Measurements from ENCODE around the gene WDFY1.

The WDFY1 gene

DNA sequence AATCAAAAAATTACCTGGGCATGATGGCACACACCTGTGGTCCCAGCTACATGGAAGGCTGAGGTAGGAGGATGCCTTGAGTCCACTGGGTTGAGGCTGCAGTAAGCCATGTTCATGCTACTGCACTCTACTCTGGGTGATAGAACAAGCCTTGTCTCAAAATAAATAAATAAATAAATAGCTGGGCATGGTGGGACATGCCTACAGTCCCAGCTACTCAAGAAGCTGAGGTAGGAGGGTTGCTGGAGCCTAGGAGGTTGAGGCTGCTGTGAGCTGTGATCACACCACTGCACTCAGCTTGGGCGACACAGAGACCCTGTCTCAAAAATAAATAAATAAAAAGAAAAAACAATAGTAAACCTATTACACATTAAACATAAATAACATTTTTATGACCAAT, 110.7 kb downstream of the WDFY1 start:
- no peak overlapping the region for H3K4me2 ChIP-seq (ENCODE audit: insufficient read depth, low read length)
- peaks cover 8% of the 10 kb centered on the region; the same call in 1 of the 2 replicates for H3K4me1 ChIP-seq (ENCODE audit: insufficient read depth, low read length)
- TF ChIP-seq EZH2 (IDR thresholded peaks at IDR 0.05; ENCODE audit: borderline replicate concordance, low read depth, low read length, severe bottlenecking) = no peak
- TF ChIP-seq, protein P1, sequence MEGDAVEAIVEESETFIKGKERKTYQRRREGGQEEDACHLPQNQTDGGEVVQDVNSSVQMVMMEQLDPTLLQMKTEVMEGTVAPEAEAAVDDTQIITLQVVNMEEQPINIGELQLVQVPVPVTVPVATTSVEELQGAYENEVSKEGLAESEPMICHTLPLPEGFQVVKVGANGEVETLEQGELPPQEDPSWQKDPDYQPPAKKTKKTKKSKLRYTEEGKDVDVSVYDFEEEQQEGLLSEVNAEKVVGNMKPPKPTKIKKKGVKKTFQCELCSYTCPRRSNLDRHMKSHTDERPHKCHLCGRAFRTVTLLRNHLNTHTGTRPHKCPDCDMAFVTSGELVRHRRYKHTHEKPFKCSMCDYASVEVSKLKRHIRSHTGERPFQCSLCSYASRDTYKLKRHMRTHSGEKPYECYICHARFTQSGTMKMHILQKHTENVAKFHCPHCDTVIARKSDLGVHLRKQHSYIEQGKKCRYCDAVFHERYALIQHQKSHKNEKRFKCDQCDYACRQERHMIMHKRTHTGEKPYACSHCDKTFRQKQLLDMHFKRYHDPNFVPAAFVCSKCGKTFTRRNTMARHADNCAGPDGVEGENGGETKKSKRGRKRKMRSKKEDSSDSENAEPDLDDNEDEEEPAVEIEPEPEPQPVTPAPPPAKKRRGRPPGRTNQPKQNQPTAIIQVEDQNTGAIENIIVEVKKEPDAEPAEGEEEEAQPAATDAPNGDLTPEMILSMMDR (IDR thresholded peaks at IDR 0.05; ENCODE audit: borderline replicate concordance, extremely low read depth, low read length, poor library complexity, severe bottlenecking) = no peak
- no peak overlapping the region for H3K9ac ChIP-seq (ENCODE audit: low read depth, low read length)
- no peak for ATAC-seq (ENCODE audit: insufficient read depth, low read depth)
- no peak overlapping the region for H3K4me3 ChIP-seq (ENCODE audit: low read depth in 1 of 2, low read length in 2 of 2)
- H3K9me3 ChIP-seq (ENCODE audit: insufficient read depth, low read length, severe bottlenecking) = no peaks in the 10 kb centered on the region
- H2AFZ ChIP-seq (ENCODE audit: low read depth, low read length) = no peak overlapping the region
- H4K20me1 ChIP-seq (ENCODE audit: insufficient read depth, low read length) = no peaks in the 10 kb centered on the region
- H3K36me3 ChIP-seq (ENCODE audit: insufficient read depth, low read length) = no peaks in the 10 kb centered on the region
- H3K27ac ChIP-seq (ENCODE audit: low read length) = no peak overlapping the region
- no peak for DNase-seq
- H3K27me3 ChIP-seq (ENCODE audit: insufficient read depth, low read length, poor library complexity) = no peaks in the 10 kb centered on the region
- H3K79me2 ChIP-seq (ENCODE audit: insufficient read depth, low read length) = no peaks in the 10 kb centered on the region

DNA sequence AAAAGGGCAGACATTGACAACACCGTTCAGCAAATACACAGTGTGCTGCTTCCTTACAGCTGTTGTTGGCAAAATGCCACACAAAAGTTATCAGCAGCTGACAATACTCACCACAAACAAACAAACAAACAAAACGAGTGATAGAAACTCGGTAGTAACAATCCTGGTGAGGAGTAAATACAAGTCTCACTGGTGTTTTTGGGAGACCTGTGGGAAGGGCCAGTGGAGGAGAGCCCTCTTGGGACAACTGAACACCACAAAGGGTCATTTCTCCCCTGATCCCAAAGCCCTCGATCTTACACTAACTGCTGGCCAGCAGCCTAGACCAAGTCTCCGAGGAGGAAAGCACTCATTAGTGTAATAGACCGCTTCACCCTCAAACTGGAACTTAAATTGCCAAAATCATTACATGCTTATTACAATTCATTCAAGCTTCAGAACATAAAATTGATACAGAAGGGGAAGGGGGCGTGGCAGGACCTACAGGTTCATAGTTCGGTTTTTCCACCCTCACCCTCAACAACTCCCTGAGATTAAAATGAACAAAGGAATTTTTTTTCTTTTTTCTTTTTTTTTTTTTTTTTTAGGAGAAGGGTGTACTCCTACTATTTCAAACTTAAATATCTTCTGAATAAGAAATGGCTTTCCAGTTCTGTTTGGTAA, 112.8 kb downstream of the WDFY1 start:
- Histone ChIP-seq H3K27ac (ENCODE audit: low read length) (no peak overlapping the region), H3K4me1 (ENCODE audit: insufficient read depth, low read length) (peaks cover 8% of the 10 kb centered on the region; the same call in 1 of the 2 replicates), H3K9ac (ENCODE audit: low read depth, low read length) (no peak overlapping the region), H3K79me2 (ENCODE audit: insufficient read depth, low read length) (no peaks in the 10 kb centered on the region), H3K4me2 (ENCODE audit: insufficient read depth, low read length) (no peak overlapping the region), H2AFZ (ENCODE audit: low read depth, low read length) (no peak overlapping the region), H3K4me3 (ENCODE audit: low read depth in 1 of 2, low read length in 2 of 2) (no peak overlapping the region), H3K36me3 (ENCODE audit: insufficient read depth, low read length) (no peaks in the 10 kb centered on the region), H3K9me3 (ENCODE audit: insufficient read depth, low read length, severe bottlenecking) (no peaks in the 10 kb centered on the region), H4K20me1 (ENCODE audit: insufficient read depth, low read length) (no peaks in the 10 kb centered on the region), H3K27me3 (ENCODE audit: insufficient read depth, low read length, poor library complexity) (no peaks in the 10 kb centered on the region)
- ATAC-seq (ENCODE audit: insufficient read depth, low read depth) (no peak), DNase-seq (no peak)
- TF ChIP-seq EZH2 (IDR thresholded peaks at IDR 0.05; ENCODE audit: borderline replicate concordance, low read depth, low read length, severe bottlenecking) = no peak
- TF ChIP-seq, protein P1 (IDR thresholded peaks at IDR 0.05; ENCODE audit: borderline replicate concordance, extremely low read depth, low read length, poor library complexity, severe bottlenecking) = no peak

DNA sequence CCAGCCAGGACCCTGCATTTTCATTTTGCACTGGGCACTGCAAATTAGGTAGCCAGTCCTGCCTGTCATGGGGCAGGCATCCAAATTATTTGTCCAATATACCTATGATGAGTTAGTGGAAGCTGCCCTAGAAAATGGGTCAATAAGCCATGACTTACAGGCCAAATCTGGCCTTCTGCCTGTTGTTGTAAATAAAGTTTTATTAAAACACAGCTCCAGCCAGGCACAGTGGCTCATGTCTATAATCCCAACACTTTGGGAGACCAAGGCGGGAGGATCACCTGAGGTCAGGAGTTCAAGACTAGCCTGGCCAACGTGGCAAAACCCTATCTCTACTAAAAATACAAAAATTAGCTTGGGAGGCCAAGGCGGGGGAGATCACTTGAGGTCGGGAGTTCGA, 116.0 kb downstream of the WDFY1 start:
- TF ChIP-seq, protein P1 (IDR thresholded peaks at IDR 0.05; ENCODE audit: borderline replicate concordance, extremely low read depth, low read length, poor library complexity, severe bottlenecking) = no peak
- no peak for TF ChIP-seq EZH2 (IDR thresholded peaks at IDR 0.05; ENCODE audit: borderline replicate concordance, low read depth, low read length, severe bottlenecking)
- H3K4me3 ChIP-seq (ENCODE audit: low read depth in 1 of 2, low read length in 2 of 2) = no peak overlapping the region
- no peaks in the 10 kb centered on the region for H3K27me3 ChIP-seq (ENCODE audit: insufficient read depth, low read length, poor library complexity)
- no peaks in the 10 kb centered on the region for H4K20me1 ChIP-seq (ENCODE audit: insufficient read depth, low read length)
- ATAC-seq (ENCODE audit: insufficient read depth, low read depth) (no peak), DNase-seq (no peak)
- no peaks in the 10 kb centered on the region for H3K36me3 ChIP-seq (ENCODE audit: insufficient read depth, low read length)
- H3K4me1 ChIP-seq (ENCODE audit: insufficient read depth, low read length) = no peaks in the 10 kb centered on the region
- no peak overlapping the region for H2AFZ ChIP-seq (ENCODE audit: low read depth, low read length)
- no peak overlapping the region for H3K4me2 ChIP-seq (ENCODE audit: insufficient read depth, low read length)
- no peak overlapping the region for H3K9ac ChIP-seq (ENCODE audit: low read depth, low read length)
- H3K27ac ChIP-seq (ENCODE audit: low read length) = no peak overlapping the region
- H3K9me3 ChIP-seq (ENCODE audit: insufficient read depth, low read length, severe bottlenecking) = no peaks in the 10 kb centered on the region
- H3K79me2 ChIP-seq (ENCODE audit: insufficient read depth, low read length) = no peaks in the 10 kb centered on the region
